ENCODE results near the gene TOP2B. TPM values are rescaled to one million over a fixed set of nuclear protein-coding genes. Genes with fewer than 3 reads are reported as not detected.

TOP2B gene
- total RNA-seq, 1 experiment from 2014 or later, result 181 TPM

DNA sequence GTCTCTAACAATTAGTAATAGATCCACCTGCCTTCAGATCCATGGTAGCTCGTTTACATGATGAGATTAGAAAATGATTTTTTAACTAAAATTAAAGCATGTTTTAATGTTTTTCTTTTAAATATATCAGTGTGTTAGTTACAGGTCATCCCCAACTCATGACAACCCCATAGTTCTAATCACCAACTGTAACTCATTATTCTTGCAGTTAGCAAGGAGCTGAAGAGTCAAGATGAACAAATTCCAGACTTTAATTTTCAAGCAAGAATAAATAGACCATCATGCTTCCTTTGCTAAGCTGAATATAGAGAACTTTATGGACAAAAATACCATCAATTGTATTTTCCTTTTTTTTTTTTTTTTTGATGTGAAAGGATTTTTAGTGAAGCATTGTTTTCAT is 101.1 kb downstream of the TOP2B start:
- no peak overlapping the region for H3K56ac ChIP-seq (ENCODE audit: insufficient read length, low read depth, low read length)

More for the DNA sequence above, 101.1 kb downstream of the TOP2B start:
- no peak overlapping the region for H4K8ac ChIP-seq (replicated peaks; ENCODE audit: insufficient read length, low read depth, low read length)
- Mint-ChIP-seq H3K9me3 (no peaks in the 10 kb centered on the region), H3K27ac (no peak overlapping the region), H3K27me3 (ENCODE audit: low read depth) (peaks cover 2% of the 10 kb centered on the region), H3K36me3 (ENCODE audit: insufficient read depth in 1 of 3, low read depth in 3 of 3) (no peaks in the 10 kb centered on the region), H3K4me1 (peaks cover 0 to 2% of the 10 kb centered on the region in 2 experiments; a peak in 1 of 4 replicates), H3K4me3 (no peak overlapping the region)
- no peak overlapping the region for H2BK120ac ChIP-seq (ENCODE audit: low read depth, low read length, poor library complexity, severe bottlenecking)
- H3K14ac ChIP-seq (ENCODE audit: insufficient read depth, low read length), result no peak overlapping the region
- DNase-seq, result no peak
- H2BK20ac ChIP-seq (ENCODE audit: low read depth, low read length, poor library complexity, severe bottlenecking), result no peak overlapping the region
- H4K5ac ChIP-seq (ENCODE audit: insufficient read length, low read depth, low read length), result no peak overlapping the region
- no peak overlapping the region for H3K4me2 ChIP-seq (ENCODE audit: insufficient read depth, insufficient read length, low read length)
- WGBS (ENCODE audit: extremely low coverage, insufficient read length, low lambda C conversion rate), result no CpG with 5 or more reads among the region's 1 CpG
- H3K4ac ChIP-seq (ENCODE audit: low read depth, low read length), result no peak overlapping the region
- H3K9me3 ChIP-seq (ENCODE audit: control insufficient read depth, low read depth, low read length), result no peaks in the 10 kb centered on the region
- no peaks in the 10 kb centered on the region for H3K23me2 ChIP-seq (ENCODE audit: insufficient read length, low read depth, low read length, poor library complexity, severe bottlenecking)
- H3K23ac ChIP-seq (ENCODE audit: insufficient read length, low read depth, low read length), result no peak overlapping the region
- H2AK5ac ChIP-seq (ENCODE audit: insufficient read length, low read length), result no peak overlapping the region
- no peaks in the 10 kb centered on the region for H4K20me1 ChIP-seq (ENCODE audit: control insufficient read depth, insufficient read depth, insufficient read length)
- H3T11ph ChIP-seq (ENCODE audit: low read length), result no peak overlapping the region
- H3K27ac ChIP-seq (ENCODE audit: insufficient read length, low read depth, low read length), result no peak overlapping the region
- H3K4me1 ChIP-seq (ENCODE audit: insufficient read depth, low read length), result no peaks in the 10 kb centered on the region
- H3K79me1 ChIP-seq (ENCODE audit: insufficient read depth, low read depth, low read length, poor library complexity, severe bottlenecking), result no peaks in the 10 kb centered on the region
- no peak overlapping the region for H2BK5ac ChIP-seq (ENCODE audit: insufficient read length, low read length)
- H3K9ac ChIP-seq (ENCODE audit: extremely low read depth, insufficient read length, low read length), result no peak overlapping the region
- TF ChIP-seq, protein P1, sequence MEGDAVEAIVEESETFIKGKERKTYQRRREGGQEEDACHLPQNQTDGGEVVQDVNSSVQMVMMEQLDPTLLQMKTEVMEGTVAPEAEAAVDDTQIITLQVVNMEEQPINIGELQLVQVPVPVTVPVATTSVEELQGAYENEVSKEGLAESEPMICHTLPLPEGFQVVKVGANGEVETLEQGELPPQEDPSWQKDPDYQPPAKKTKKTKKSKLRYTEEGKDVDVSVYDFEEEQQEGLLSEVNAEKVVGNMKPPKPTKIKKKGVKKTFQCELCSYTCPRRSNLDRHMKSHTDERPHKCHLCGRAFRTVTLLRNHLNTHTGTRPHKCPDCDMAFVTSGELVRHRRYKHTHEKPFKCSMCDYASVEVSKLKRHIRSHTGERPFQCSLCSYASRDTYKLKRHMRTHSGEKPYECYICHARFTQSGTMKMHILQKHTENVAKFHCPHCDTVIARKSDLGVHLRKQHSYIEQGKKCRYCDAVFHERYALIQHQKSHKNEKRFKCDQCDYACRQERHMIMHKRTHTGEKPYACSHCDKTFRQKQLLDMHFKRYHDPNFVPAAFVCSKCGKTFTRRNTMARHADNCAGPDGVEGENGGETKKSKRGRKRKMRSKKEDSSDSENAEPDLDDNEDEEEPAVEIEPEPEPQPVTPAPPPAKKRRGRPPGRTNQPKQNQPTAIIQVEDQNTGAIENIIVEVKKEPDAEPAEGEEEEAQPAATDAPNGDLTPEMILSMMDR (conservative IDR thresholded peaks at IDR 0.05), result no peak
- no peaks in the 10 kb centered on the region for H3K79me2 ChIP-seq (ENCODE audit: insufficient read depth, low read length)
- H2BK15ac ChIP-seq (ENCODE audit: low read depth, low read length), result no peak overlapping the region
- no peak overlapping the region for H4K91ac ChIP-seq (ENCODE audit: insufficient read length, low read depth, low read length)
- no peak overlapping the region for H3K18ac ChIP-seq (ENCODE audit: insufficient read length, low read depth, low read length)
- no peak overlapping the region for H2BK12ac ChIP-seq (ENCODE audit: insufficient read length, low read depth, low read length)
- no peak overlapping the region for H2AFZ ChIP-seq (ENCODE audit: low read length)
- H3K27me3 ChIP-seq (ENCODE audit: insufficient read depth, low read length), result no peaks in the 10 kb centered on the region; the same call in 1 of the 2 replicates
